SK-N-SH treated with all-trans-retinoic acid at 6 μM for 48 hours (cell line): ENCODE data around the gene PCDHB4.
"Not testable (repeated sequence)": the region's sequence is repeated elsewhere in the genome, so short reads cannot be mapped to it uniquely, and the experiment has no call there.

Source experiments
- ESRRG ChIP-seq: fragments of 250-450 bp; sonication (Bioruptor Pico); IDR thresholded peaks from 2 replicates; pipeline ENCODE4 v1.6.1; 2021; ENCODE audit warnings: mild to moderate bottlenecking
- ISL1 ChIP-seq: fragments of 250-450 bp; sonication (Bioruptor Pico); IDR thresholded peaks from 2 replicates; pipeline ENCODE4 v2.1.2; 2022; ENCODE audit warnings: mild to moderate bottlenecking, moderate library complexity
- OSR1 ChIP-seq: fragments of 250-450 bp; sonication (Bioruptor Pico); IDR thresholded peaks from 2 replicates; pipeline ENCODE4 v1.8.0; 2022; ENCODE audit warnings: moderate library complexity, mild to moderate bottlenecking, inconsistent platforms
- PPARA ChIP-seq: fragments of 250-450 bp; sonication (Bioruptor Pico); IDR thresholded peaks from 2 replicates; pipeline ENCODE4 v1.5.0; 2020; ENCODE audit warnings: mild to moderate bottlenecking, borderline replicate concordance
- SNAI2 ChIP-seq: fragments of 250-450 bp; sonication (Bioruptor Pico); IDR thresholded peaks from 2 replicates; pipeline ENCODE4 v1.5.0; 2020; ENCODE audit warnings: mild to moderate bottlenecking, moderate library complexity
- ZFP3 ChIP-seq: fragments of 250-450 bp; sonication (Bioruptor Pico); IDR thresholded peaks from 2 replicates; pipeline ENCODE4 v1.5.0; 2020; ENCODE audit warnings: mild to moderate bottlenecking, moderate library complexity
- TF ChIP-seq, protein P1 (sequence below): fragments of 250-450 bp; sonication (Bioruptor Pico); IDR thresholded peaks from 2 replicates; pipeline ENCODE4 v1.5.1; 2021; ENCODE audit warnings: mild to moderate bottlenecking, moderate library complexity
- TF ChIP-seq, protein P2 (sequence below): fragments of 250-450 bp; sonication (Bioruptor Pico); IDR thresholded peaks from 2 replicates; pipeline ENCODE4 v1.8.0; 2020; ENCODE audit warnings: mild to moderate bottlenecking, moderate library complexity, borderline replicate concordance
- TF ChIP-seq, protein P3 (sequence below): fragments of 250-450 bp; sonication (Bioruptor Pico); IDR thresholded peaks from 2 replicates; pipeline ENCODE4 v1.5.1; 2020; ENCODE audit warnings: low read depth, mild to moderate bottlenecking, moderate library complexity
- TF ChIP-seq, protein P4 (sequence below): fragments of 250-450 bp; sonication (Bioruptor Pico); IDR thresholded peaks from 2 replicates; pipeline ENCODE4 v1.5.0; 2020; ENCODE audit warnings: mild to moderate bottlenecking, moderate library complexity

DNA sequence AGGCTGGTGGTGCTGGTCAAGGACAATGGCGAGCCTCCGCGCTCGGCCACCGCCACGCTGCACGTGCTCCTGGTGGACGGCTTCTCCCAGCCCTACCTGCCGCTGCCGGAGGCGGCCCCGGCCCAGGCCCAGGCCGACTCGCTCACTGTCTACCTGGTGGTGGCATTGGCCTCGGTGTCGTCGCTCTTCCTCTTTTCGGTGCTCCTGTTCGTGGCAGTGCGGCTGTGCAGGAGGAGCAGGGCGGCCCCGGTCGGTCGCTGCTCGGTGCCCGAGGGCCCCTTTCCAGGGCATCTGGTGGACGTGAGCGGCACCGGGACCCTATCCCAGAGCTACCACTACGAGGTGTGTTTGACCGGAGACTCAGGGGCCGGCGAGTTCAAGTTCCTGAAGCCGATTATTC is 15.7 kb downstream of the PCDHB4 start:
- TF ChIP-seq, protein P1, sequence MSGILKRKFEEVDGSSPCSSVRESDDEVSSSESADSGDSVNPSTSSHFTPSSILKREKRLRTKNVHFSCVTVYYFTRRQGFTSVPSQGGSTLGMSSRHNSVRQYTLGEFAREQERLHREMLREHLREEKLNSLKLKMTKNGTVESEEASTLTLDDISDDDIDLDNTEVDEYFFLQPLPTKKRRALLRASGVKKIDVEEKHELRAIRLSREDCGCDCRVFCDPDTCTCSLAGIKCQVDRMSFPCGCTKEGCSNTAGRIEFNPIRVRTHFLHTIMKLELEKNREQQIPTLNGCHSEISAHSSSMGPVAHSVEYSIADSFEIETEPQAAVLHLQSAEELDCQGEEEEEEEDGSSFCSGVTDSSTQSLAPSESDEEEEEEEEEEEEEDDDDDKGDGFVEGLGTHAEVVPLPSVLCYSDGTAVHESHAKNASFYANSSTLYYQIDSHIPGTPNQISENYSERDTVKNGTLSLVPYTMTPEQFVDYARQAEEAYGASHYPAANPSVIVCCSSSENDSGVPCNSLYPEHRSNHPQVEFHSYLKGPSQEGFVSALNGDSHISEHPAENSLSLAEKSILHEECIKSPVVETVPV (CRISPR knock-in tag): not testable (repeated sequence)
- TF ChIP-seq, protein P2, sequence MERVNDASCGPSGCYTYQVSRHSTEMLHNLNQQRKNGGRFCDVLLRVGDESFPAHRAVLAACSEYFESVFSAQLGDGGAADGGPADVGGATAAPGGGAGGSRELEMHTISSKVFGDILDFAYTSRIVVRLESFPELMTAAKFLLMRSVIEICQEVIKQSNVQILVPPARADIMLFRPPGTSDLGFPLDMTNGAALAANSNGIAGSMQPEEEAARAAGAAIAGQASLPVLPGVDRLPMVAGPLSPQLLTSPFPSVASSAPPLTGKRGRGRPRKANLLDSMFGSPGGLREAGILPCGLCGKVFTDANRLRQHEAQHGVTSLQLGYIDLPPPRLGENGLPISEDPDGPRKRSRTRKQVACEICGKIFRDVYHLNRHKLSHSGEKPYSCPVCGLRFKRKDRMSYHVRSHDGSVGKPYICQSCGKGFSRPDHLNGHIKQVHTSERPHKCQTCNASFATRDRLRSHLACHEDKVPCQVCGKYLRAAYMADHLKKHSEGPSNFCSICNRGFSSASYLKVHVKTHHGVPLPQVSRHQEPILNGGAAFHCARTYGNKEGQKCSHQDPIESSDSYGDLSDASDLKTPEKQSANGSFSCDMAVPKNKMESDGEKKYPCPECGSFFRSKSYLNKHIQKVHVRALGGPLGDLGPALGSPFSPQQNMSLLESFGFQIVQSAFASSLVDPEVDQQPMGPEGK (CRISPR knock-in tag): not testable (repeated sequence)
- TF ChIP-seq ESRRG, ZFP3, ISL1, OSR1, SNAI2, PPARA (CRISPR knock-in tag): not testable (repeated sequence)
- TF ChIP-seq, protein P3, sequence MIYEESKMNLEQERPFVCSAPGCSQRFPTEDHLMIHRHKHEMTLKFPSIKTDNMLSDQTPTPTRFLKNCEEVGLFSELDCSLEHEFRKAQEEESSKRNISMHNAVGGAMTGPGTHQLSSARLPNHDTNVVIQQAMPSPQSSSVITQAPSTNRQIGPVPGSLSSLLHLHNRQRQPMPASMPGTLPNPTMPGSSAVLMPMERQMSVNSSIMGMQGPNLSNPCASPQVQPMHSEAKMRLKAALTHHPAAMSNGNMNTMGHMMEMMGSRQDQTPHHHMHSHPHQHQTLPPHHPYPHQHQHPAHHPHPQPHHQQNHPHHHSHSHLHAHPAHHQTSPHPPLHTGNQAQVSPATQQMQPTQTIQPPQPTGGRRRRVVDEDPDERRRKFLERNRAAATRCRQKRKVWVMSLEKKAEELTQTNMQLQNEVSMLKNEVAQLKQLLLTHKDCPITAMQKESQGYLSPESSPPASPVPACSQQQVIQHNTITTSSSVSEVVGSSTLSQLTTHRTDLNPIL (CRISPR knock-in tag): not testable (repeated sequence)
- TF ChIP-seq, protein P4, sequence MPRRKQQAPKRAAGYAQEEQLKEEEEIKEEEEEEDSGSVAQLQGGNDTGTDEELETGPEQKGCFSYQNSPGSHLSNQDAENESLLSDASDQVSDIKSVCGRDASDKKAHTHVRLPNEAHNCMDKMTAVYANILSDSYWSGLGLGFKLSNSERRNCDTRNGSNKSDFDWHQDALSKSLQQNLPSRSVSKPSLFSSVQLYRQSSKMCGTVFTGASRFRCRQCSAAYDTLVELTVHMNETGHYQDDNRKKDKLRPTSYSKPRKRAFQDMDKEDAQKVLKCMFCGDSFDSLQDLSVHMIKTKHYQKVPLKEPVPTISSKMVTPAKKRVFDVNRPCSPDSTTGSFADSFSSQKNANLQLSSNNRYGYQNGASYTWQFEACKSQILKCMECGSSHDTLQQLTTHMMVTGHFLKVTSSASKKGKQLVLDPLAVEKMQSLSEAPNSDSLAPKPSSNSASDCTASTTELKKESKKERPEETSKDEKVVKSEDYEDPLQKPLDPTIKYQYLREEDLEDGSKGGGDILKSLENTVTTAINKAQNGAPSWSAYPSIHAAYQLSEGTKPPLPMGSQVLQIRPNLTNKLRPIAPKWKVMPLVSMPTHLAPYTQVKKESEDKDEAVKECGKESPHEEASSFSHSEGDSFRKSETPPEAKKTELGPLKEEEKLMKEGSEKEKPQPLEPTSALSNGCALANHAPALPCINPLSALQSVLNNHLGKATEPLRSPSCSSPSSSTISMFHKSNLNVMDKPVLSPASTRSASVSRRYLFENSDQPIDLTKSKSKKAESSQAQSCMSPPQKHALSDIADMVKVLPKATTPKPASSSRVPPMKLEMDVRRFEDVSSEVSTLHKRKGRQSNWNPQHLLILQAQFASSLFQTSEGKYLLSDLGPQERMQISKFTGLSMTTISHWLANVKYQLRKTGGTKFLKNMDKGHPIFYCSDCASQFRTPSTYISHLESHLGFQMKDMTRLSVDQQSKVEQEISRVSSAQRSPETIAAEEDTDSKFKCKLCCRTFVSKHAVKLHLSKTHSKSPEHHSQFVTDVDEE (CRISPR knock-in tag): not testable (repeated sequence)
